Activated CD4-positive, CD25-positive, alpha-beta regulatory T cell treated with anti-CD3 and anti-CD28 coated beads, Interleukin-2, amount 50 U/mL, for 16 hours (primary cell): ENCODE measurements around the gene TMEM200C.
"Not testable (repeated sequence)": the region's sequence is repeated elsewhere in the genome, so short reads cannot be mapped to it uniquely, and the experiment has no call there.

Source experiments
- DNase-seq: peaks from one replicate; pipeline ENCODE4 v3.0.0-alpha.2; 2020; ENCODE audit warnings: low read depth, low spot score

TMEM200C gene

DNA sequence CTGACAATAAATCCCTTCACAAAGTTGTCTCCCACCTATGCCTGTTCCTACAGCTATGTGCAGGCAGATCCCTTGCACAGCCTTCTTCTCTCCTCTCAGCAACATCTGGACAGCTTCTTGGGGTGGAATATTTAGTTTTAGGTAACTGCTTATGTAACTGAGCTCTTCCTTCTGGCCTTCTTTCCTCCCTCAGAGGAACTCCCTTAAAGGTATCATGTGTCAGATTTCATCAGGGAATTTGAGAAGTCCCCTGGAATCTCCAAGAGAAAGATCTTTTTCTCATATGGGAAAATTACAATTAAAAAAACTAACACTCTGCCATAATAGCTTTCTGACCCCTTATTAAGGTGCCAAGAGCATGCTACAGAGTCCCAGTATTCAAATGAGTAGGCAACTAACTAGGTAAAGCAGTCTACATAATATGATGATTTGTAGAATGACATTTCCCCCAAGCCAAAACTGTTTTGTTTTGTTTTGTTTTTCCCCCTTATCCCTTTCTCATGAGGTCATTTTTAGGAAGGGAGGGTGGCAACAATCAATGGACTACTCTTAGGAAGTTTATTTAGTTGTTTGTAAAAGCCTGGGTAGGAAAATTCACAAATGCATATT lies 2.4 kb downstream of the TMEM200C start:
- DNase-seq, result no peak

DNA sequence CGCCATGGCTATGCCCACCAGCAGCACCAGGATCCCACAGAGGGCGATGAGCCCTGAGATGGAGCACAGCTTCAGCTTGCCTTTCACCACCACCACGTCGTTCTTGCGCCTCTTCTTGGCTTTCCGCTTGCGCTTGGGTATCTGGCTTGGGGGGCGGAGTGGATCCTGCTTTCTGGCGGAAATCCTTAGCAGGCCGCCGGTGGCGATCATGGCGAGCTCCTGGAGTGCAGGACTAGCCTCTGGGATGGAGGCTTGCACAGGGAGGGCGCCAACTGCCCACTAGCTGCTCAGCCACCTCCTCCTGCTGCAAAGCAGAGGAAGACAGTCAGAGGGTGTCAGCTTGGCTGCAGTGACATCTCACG lies 3.5 kb downstream of the TMEM200C start:
- DNase-seq, result no peak

DNA sequence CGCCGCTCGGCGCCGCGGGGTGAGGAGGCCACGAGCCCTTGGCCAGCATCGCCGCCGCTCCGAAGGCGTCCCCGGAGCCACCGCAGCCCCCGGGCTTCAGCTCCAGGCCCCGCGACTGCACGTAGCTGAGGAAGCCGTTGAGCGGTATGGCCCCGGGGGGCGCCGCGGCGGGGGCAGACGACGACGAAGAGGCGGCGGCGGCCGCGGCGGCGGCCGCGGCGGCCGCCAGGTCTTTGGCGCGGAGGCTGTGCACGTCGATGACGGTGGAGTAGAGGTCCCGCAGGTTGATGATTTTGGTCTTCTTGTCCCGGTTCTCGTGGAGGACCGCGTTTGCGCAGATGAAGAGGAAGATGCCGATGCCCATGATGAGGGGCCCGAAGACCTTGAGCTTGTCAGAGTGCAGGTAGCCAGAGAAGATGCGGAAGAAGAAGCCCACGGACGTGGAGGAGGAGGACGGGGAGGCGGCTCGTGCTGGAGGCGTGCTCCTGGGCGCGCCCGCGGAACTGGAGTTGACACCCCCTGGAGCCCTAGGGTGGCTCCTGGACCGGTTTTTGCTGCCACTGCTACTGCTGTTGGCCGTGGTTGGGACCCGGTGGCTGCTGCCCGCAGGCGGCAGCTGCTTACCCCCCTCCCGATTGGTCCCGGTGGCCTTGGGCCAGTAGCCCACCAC lies 4.0 kb downstream of the TMEM200C start:
- DNase-seq, result no peak

DNA sequence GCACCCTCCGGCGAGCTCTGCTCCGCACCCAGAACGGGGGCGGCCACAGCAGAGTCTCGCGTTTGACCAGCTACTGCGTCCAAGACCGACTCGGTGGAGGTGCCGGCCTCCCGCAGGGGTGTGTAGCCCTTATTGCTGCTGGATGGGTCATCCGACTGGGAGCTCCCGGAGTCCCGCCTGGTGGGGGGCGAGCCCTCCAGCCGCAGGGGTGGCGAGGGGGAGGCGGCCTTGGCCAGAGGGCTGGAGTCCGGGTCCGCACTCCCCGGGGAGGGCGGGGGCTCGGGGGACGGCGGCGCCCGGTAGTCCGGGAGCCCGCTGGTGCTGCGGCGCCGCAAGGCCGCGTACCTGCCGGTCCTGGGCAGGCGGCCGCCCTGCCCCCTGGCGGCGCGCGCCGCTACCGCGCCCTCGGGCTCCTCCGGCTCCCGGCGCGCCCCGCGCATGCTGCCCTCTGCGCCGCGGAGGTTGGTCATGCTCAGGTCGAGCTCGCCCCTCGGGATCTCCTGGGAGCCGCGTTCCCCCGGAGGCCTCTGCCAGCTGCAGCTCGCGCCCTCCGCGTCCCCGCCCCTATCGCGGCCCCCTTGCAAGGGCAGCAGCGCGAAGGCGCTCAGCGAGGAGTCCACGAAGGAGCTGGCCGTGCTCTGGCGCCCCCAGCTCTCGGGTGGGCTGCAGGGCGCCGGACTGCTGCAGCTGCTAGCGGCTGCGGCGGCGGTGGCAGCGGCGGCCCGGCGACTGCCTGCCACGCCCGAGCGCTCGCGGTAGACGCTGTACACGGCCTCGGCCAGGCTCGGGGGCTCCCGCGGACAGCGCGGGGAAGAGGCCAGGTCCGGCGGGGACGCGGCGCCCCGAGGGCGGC lies 4.8 kb downstream of the TMEM200C start:
- no peak for DNase-seq

DNA sequence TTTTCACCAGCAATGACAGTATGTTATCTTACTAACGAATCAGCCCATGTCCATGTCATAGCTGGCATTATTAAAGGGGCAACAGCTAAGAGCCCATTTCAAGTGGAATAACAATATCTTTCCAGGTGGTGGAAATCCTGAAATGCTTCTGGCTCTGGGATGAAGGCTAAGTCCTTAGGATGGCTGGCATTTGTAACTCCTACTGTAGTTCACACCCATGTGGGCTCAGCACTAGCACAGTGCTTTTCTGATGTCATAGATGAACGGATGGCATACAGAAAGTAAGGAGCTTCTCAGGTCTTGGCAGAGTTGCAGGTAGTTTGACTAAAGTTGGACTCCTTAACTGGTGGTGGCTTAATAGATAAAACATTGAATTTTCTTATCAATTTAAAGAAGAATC lies 10.0 kb downstream of the TMEM200C start:
- no peak for DNase-seq

DNA sequence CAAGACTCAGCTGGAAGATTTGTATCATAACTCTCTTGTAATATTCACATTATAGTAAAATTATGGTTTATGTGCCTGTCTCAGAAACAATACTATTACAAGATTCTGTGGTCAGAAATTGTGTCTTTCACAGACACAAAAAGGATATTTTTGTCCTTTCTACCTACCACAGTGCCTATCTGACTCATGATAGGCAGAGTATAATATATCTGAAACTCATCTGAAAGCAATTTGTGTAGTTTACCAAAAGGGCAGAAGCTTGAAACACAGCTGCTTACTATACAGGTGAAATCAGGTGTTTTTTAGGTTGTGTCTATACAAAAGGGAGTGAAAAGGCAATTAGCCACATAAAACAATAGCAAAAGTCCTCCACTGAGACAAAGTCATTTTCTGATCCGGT lies 10.9 kb downstream of the TMEM200C start:
- DNase-seq, result no peak

DNA sequence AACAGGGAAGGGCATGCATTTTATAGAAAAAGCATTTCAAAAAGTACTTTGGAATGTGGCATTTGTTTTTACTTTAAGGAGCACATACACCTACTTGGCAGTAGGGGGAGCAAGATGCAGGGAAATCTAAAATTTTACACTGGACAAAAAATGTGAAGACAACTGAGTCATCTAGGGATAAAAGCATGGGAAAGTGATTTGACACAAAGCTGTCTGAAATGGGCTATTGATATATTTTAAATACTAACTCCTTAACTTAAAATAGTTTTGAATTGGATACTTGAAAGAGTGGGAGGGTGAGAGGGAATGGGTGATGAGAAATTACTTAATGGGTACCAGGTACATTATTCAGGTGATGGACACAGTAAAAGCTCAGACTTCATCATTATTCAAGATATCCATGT lies 15.8 kb downstream of the TMEM200C start:
- no peak for DNase-seq

DNA sequence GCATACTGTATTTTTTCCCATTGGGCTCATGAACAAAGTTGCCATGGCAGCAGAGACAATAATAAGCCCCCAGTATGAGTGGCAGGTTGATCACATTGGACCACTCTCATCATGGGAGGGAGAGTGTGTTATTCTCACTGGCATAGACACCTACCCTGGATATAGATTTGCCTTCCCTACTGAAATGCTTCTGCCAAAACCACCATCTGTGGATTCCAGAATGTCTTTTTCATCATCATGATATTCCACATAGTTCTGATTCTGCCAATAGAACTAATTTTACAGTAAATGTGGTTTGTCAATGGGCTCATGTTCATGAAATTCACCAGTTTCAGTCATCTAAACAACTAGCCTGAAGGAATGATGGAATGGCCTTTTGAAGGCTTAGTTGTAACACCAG lies 18.4 kb downstream of the TMEM200C start:
- no peak for DNase-seq

DNA sequence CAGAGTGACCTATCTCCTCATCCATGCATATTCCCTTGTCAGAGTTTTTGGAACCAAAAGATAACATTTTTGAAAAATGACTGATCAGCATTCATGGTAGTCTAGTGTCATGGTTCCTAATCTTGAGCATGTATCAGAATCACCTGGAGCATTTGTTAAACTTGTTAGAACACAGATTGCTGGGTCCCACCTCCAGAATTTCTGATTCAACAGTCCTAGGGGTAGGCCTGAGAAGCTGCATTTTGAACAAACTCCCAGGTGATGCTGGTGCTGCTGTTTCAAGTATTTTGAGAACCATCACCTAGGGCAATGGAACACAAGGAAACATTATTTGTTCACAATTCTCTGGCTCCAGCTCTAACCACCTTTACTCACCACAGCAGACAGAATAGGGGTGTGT lies 21.0 kb downstream of the TMEM200C start:
- no peak for DNase-seq

DNA sequence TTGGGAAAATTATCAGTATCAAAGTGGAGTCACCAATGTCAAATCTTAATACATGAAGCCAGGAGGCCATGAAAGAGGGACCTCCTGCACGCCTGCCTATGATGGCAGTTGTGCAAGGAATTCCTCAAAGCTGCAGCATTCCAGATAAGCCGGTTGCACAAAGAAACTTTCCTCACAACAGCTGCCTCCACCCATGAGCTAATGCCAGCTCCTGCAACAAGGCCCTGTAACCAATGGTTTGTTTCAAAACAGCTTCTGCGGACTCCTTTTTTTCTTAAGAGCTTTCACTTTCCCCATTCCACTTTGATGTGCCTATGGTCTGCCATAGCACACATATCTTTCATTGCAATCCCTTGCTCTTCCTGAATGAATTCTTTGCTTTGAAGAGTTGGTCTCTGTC lies 22.4 kb downstream of the TMEM200C start:
- no peak for DNase-seq

DNA sequence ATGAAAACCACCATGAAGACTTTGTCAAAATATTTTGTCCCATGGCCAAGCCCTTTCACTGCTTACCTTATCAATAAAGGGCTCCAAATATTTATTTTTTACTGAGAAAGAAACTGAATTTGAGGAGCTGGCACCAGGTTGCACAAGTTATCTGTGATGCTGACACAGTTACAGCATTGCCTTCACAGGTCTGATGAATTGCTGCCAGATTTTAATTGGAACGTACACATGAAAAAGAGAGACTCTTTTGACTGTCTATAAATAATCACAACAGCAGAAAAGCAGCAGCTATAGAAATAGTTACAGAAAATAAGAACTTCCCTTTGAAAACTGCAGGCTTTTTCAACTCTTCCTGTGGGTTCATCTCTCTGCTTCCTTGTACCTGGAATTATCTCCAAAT lies 23.9 kb downstream of the TMEM200C start:
- DNase-seq, result no peak

DNA sequence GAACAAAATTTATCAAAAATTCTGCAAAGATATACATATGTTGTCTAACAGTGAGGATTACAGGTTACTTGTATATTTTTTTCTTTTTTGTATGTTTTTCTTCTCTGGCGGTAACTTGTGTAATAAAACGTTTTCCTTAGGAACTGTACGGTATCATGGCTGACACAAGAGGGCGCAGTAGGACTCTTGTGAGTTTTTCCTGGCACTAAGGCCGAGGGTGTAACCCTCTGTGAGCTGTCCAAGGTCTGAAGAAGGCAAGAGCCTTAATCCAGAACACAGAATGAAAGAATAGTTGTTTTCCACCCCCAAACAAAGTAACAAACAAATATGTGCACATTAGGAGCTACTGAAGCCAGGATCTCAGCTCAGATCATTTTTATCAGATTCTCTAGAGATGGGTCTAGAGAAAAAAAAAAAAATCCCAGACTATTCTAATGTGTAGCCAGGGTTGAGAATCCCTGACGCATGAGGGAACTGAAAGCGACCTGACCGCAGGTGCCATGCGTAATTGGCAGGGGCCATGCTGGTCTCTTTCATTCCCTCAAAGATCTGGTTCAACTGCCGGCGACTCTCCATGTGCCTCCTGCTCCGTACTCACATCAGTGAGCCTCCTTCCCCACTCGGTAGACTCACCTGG lies 27.0 kb downstream of the TMEM200C start:
- no peak for DNase-seq

DNA sequence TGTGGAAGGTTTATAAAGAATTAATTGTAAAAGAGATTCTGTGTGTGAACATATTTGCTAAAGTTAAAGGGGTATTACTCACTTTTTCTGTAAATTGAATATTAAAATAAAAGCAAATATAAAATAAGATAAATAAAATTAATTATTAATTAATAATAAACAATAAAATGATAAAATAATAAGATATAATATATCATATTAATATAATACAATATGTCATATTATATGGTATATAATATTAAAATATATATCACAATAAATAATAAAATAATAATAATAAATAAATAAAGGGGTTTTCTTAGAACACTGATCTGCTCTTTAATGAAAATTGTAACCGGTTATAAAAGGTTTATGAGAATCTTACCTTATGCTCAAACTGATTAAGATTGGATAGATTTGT lies 29.8 kb downstream of the TMEM200C start:
- no peak for DNase-seq

DNA sequence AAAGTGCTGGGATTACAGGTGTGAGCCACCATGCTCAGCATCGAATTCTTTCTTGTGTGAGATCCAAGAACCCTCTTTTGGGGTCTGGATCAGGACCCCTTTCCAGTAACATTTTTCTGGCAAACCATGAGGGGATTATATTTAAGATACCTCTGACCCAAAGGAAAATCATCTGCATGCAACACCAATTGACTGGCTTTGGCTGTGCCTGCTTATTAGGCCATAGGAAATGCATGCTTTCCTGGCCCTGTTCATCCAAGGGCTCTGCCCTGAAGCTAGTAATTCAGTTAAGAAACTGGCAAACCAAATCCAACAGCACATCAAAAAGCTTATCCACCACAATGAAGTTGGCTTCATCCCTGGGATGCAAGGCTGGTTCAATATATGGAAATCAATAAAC lies 33.2 kb downstream of the TMEM200C start:
- not testable (repeated sequence) for DNase-seq

DNA sequence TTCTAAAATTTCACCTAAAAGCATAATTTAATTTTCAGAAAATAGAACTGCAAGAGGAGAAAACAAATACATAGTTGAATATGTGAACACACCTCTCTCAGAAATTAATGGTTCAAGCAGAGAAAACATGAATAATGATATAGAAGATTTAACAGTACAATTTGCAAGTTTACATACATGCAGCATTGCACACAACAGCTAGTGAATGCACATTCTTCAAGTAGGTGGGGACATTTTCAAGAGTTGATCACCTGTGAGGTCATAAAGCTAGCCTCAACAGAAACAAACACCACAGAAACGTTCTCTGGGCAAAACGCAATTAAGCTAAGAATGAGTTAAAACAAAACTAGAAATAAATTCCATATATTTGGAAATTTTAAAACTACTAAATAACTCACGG lies 38.1 kb downstream of the TMEM200C start:
- DNase-seq, result no peak

DNA sequence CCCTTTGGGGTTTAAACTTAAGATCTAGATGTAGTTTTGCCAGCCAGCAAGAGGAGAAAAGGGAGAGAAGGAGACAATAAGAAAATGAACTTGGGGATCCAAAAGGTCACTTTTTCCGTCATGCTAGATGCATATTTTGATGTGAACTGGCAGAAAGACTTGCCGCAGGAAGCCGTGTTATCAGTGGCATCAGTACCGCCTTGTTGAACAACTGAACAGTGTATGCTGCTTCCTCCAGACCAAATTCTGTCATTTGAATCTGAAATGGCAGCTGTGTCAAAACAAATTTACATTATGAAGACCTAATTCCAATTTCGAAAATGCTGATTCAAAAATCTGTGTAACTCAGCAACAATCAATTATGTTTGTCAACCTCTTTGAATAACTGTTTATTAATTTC lies 42.1 kb downstream of the TMEM200C start:
- no peak for DNase-seq

DNA sequence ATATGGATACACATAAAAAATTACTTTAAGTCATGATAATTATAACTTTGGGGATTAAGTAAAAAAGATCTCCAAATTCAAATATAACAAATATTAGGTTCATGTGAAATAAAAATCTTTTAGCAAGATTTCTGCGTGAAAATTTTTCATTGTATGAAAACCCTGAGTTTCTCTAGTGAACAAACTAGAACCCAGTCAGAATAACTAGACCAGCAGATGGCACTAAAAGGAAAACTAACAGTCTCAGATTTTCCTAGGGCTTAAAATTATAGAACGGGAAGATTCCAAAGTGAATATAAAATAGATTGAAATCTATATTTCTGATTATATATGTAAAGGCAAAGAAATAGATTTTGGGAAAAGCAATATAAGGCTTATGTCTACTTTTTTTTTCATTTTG lies 43.3 kb downstream of the TMEM200C start:
- no peak for DNase-seq

DNA sequence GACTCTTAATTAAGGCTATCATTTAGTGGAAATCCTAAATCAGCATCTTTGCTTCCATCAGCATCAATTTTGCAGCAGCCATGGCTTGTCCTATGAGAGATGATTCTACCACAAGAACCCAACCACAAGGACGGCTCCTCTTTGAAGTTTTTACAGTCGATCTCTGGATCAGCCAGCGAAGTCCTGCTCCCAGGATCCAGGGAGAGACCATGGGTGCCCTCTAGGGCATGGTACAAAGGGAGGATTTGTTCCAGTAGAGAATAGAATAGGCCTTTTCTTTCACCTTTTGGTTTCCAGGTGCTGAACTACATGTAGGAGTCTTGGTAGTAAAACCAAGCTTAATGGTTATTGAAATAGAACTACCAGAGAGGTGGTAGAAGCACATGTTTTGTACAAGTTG lies 52.7 kb downstream of the TMEM200C start:
- DNase-seq, result no peak

DNA sequence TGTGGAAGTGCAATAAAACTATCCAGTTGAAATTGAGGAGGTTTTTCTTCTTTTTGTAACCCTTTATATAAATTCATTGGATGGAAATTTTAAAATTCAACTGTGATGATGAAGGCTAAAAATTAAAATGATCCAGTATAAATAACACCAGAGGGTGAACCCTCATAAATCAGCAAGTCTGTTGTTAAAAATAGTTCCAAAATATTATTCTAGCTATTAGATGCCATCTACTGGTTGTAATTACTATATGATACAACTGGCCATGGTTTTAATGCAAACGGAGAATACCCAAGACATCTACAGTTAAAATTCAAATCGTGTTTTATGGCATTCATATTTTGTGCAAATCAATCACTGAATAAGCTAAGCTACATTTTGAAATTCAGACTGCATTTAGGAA lies 53.8 kb downstream of the TMEM200C start:
- DNase-seq, result no peak

DNA sequence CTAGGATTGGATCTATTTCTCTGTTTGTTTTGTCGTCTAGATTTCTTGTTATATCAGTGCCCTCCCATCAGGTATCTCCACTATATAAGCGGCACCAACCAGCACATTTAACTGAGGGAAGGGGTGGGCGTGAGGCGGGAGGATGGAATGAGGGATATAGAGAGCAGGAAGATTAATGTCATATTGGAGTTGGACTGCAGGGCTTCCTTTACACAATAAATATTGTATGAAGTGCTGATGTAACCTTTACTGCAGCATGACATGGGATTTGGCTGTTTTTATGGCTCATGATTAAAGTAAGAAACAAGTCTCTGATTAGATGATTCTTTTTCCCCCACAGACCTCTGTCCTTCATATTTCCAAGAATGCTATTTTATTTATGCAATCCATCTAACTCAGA lies 54.8 kb downstream of the TMEM200C start:
- no peak for DNase-seq

DNA sequence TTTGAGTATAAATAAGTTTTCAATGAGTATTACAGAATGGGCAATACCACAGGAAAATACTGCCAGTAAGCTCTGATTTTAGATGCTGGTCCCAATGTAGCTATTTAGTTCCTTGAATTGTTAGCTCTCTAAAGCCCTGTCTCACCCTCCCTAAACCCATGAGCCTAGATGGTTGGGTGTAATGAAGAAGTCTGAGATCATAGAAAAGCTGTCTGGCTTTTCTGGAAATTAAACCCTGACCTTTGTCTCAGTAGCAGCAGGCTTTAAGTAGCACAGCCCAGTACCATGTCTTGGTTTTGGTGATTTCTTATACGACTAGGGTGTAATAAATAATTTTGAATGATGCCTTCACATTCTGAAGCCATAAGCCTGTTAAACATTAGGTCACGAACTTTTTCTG lies 55.3 kb downstream of the TMEM200C start:
- no peak for DNase-seq

DNA sequence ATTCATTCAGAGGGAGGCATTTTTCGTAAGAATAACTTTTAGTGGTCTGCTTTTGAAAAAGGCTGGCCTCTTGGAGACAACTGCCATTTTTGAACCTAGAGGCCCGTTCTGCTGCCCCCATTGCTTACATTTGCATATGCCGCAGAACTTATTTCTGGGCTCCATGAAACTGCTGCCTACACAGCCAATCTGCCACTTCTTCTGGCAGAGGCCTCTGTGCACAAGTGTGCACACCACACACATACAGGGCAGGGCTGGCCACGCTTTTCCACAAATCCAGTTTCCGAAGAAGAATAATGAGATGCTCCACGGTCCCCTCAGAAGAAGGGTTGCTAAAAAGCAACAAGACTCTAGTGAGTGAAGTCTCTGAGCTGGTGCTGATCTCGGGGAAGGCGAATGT lies 56.2 kb downstream of the TMEM200C start:
- DNase-seq, result no peak
